Peyer's patch (tissue), 4 donors: Measurements from ENCODE around the gene P2RY14. TPM values are rescaled to one million over a fixed set of nuclear protein-coding genes. Genes with fewer than 3 reads are reported as not detected.

Source experiments
- DNase-seq, 3 donors: peaks; one replicate each; pipeline ENCODE4 v3.0.0-alpha.2; 2017 to 2019
- H3K27ac ChIP-seq, 4 donors: fragments of 200-600 bp; sonication (generic); one replicate each; pipeline ENCODE4 v1.5.1; 2016 to 2019
- H3K27me3 ChIP-seq, 2 donors: fragments of 200-600 bp; sonication (generic); one replicate each; pipeline ENCODE4 v1.5.1; 2019
- H3K36me3 ChIP-seq, 3 donors: fragments of 200-600 bp; sonication (generic); one replicate each; pipeline ENCODE4 v1.5.1; 2016 to 2019
- H3K4me1 ChIP-seq, 4 donors: fragments of 200-600 bp; sonication (generic); one replicate each; pipeline ENCODE4 v1.5.1; 2016 to 2019
- H3K4me3 ChIP-seq, 4 donors: fragments of 200-600 bp; sonication (generic); 1 replicate in 3 of 4; 2 replicates in 1 of 4; pipeline ENCODE4 v1.5.1; 2016 to 2019; ENCODE audit warnings: mild to moderate bottlenecking in 1 of 4
- H3K9me3 ChIP-seq, 4 donors: fragments of 200-600 bp; sonication (generic); one replicate each; pipeline ENCODE4 v1.5.1; 2016 to 2019; ENCODE audit warnings: mild to moderate bottlenecking in 1 of 4
- POLR2A ChIP-seq, 2 donors: fragments of 450-650 bp; IDR thresholded peaks; one replicate each; pipeline ENCODE4 v1.5.1; 2017; ENCODE audit warnings: antibody characterized with exemption in 2 of 2, mild to moderate bottlenecking in 2 of 2, moderate library complexity in 2 of 2
- total RNA-seq, 4 donors: library from RNA; depleted of rRNA; stranded (reverse); fragments of >200 nt; gene quantifications; one replicate each; pipeline ENCODE4 v1.1.0, GENCODE V29; 2016
- TF ChIP-seq, protein P1 (sequence below), 6 experiments: fragments of 450-650 bp in 4 of 6; fragments of 200-600 bp in 2 of 6; sonication (generic) in 1 of 6; IDR thresholded peaks; one replicate each; pipeline ENCODE4 v1.5.1; 2017 to 2019; ENCODE audit warnings: antibody characterized with exemption in 6 of 6, mild to moderate bottlenecking in 3 of 6, moderate library complexity in 1 of 6

The P2RY14 gene
- total RNA-seq, 4 donors from 2014 or later, result 1.2 to 3.6 (median 2.0) TPM

DNA sequence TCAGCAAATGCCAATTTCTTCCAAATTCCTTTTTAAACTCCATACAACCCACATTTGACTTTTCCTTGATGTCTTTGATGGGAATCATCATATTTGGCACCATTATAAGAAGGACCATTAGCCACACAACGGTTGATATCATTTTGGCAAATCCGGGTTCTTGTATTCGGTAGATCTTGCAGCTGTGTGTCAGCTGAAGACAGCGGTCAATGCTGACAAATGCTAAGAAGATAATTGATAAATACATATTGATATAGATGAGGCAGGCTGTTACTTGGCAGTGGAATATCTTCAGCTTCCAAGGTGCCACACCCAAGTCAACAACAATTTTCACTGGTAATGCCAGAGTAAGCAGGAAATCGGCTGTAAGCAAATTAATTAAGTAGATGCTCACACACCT is 79.5 kb downstream of the P2RY14 start:
- Histone ChIP-seq H3K36me3 (no peaks in the 10 kb centered on the region), H3K4me3 (no peak overlapping the region), H3K9me3 (no peaks in the 10 kb centered on the region), H3K27me3 (no peaks in the 10 kb centered on the region), H3K27ac (no peak overlapping the region), H3K4me1 (peaks cover 0 to 5% (median 0%) of the 10 kb centered on the region in 4 donors)
- TF ChIP-seq, protein P1, sequence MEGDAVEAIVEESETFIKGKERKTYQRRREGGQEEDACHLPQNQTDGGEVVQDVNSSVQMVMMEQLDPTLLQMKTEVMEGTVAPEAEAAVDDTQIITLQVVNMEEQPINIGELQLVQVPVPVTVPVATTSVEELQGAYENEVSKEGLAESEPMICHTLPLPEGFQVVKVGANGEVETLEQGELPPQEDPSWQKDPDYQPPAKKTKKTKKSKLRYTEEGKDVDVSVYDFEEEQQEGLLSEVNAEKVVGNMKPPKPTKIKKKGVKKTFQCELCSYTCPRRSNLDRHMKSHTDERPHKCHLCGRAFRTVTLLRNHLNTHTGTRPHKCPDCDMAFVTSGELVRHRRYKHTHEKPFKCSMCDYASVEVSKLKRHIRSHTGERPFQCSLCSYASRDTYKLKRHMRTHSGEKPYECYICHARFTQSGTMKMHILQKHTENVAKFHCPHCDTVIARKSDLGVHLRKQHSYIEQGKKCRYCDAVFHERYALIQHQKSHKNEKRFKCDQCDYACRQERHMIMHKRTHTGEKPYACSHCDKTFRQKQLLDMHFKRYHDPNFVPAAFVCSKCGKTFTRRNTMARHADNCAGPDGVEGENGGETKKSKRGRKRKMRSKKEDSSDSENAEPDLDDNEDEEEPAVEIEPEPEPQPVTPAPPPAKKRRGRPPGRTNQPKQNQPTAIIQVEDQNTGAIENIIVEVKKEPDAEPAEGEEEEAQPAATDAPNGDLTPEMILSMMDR (IDR thresholded peaks at IDR 0.05), result no peak
- TF ChIP-seq POLR2A (IDR thresholded peaks at IDR 0.05), result no peak
- no peak for DNase-seq

DNA sequence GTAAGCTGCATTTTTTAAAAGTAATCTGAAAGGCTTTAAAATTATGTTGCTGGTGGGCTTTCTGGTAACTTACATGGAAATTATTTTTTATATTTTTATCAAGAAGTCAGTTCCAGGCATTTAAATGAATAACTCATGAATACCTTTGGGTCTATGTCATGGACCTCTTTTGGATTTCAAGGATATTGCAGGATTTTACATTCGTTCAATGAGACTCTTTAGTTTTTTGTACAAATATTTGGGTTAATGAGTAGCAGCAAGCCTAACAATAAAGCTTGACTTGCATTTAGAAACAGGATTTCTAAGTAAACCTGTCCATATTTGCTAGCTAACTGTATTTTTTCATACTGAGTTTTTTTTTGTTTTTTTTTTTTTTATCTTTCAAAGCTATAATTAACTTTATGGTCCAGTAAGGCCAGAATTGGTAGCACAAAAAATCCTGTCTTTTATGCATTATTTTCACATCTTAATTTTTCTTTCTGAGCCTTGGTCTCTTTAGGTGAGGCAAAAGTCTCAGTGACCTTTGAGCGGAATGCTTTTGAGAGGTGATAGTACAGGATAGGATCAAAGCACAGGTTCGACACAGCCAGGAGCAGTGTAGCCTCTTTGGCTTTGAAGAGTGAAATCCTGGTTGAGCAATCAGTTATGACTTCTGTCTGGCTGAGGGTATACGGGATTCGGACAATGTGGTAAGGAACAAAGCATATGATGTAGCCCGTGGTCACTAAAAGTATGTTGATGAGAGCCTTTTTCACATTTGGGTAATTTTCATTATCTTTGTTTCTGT is 80.2 kb downstream of the P2RY14 start:
- TF ChIP-seq, protein P1 (IDR thresholded peaks at IDR 0.05), result no peak
- TF ChIP-seq POLR2A (IDR thresholded peaks at IDR 0.05), result no peak

DNA sequence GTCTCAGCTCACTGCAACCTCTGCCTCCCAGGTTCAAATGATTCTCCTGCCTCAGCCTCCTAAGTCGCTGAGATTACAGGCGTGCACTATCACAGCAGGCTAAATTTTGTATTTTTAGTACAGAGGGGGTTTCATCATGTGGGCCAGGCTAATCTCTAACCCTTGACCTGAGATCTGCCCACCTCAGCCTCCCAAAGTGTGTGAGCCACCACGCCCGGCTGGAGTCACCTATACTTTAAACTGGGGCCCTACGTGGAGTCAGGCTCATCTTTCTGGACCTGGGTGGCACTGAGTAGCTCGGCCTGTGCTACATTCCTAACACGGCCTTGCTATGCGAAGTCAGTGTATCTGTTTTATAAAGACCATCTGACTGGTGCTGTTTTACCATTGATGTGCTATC is 81.1 kb downstream of the P2RY14 start:
- TF ChIP-seq POLR2A (IDR thresholded peaks at IDR 0.05), result no peak
- TF ChIP-seq, protein P1 (IDR thresholded peaks at IDR 0.05), result no peak
- Histone ChIP-seq H3K27ac (no peak overlapping the region), H3K4me1 (peaks cover 0 to 5% (median 0%) of the 10 kb centered on the region in 4 donors), H3K27me3 (no peaks in the 10 kb centered on the region), H3K9me3 (no peaks in the 10 kb centered on the region), H3K4me3 (no peak overlapping the region), H3K36me3 (no peaks in the 10 kb centered on the region)
- DNase-seq, result no peak

More for the DNA sequence above, 80.2 kb downstream of the P2RY14 start:
- Histone ChIP-seq H3K27me3 (no peaks in the 10 kb centered on the region), H3K4me1 (peaks cover 0 to 5% (median 0%) of the 10 kb centered on the region in 4 donors), H3K4me3 (no peak overlapping the region), H3K9me3 (no peaks in the 10 kb centered on the region), H3K36me3 (no peaks in the 10 kb centered on the region), H3K27ac (no peak overlapping the region)
- no peak for DNase-seq

DNA sequence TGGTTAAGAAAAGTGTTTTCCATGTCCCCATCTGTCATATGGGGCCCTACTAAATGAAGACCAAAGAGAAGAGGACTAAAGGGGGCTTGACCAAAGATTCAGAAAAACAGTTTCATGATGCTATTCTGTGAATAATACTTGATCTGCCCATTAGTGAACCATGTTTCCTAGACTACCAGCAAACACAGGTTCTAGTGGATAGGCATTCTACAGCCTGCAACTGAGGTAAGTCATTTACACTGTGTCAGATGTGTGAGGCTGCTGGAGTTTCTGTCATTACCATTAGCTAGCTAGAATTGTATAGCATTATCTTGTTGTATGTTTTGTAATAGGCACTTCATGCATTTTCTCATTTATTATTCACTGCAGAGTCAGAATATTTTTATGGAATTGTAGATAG is 81.9 kb downstream of the P2RY14 start:
- no peak for TF ChIP-seq POLR2A (IDR thresholded peaks at IDR 0.05)
- TF ChIP-seq, protein P1 (IDR thresholded peaks at IDR 0.05), result no peak
- H3K27me3 ChIP-seq, result no peaks in the 10 kb centered on the region
- DNase-seq, result no peak
- no peaks in the 10 kb centered on the region for H3K9me3 ChIP-seq
- H3K36me3 ChIP-seq, result no peaks in the 10 kb centered on the region
- no peak overlapping the region for H3K27ac ChIP-seq
- H3K4me1 ChIP-seq, result peaks cover 0 to 5% (median 0%) of the 10 kb centered on the region in 4 donors
- no peak overlapping the region for H3K4me3 ChIP-seq

DNA sequence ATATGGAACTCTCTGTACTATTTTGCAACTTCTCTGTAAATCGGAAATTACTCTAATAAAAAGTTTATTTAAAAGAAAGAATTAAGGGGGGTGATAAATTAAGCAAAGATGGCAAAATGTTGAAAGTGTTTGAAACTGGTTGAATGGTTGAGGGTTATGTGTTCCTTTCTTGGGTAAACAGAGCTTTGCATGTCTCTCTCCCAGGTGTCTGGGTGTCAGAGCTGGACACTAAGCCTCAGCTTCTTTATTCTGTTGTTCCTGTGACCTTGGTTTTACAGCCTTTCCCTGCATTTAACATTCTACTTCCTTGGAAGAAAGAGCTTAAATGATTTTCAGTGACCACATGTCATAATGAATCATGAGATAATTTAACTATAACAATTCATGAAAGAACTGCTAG is 82.5 kb downstream of the P2RY14 start:
- no peaks in the 10 kb centered on the region for H3K9me3 ChIP-seq
- no peak overlapping the region for H3K4me3 ChIP-seq
- no peaks in the 10 kb centered on the region for H3K27me3 ChIP-seq
- no peak for DNase-seq
- peaks cover 0 to 5% (median 0%) of the 10 kb centered on the region in 4 donors for H3K4me1 ChIP-seq
- no peaks in the 10 kb centered on the region for H3K36me3 ChIP-seq
- no peak for TF ChIP-seq POLR2A (IDR thresholded peaks at IDR 0.05)
- TF ChIP-seq, protein P1 (IDR thresholded peaks at IDR 0.05), result no peak
- H3K27ac ChIP-seq, result no peak overlapping the region
